ENCODE data around the gene GRIK4. TPM values are rescaled to one million over a fixed set of nuclear protein-coding genes. Genes with fewer than 3 reads are reported as not detected.

Gene GRIK4
- total RNA-seq, 1 donor from 2014 or later = 0.36 TPM

DNA sequence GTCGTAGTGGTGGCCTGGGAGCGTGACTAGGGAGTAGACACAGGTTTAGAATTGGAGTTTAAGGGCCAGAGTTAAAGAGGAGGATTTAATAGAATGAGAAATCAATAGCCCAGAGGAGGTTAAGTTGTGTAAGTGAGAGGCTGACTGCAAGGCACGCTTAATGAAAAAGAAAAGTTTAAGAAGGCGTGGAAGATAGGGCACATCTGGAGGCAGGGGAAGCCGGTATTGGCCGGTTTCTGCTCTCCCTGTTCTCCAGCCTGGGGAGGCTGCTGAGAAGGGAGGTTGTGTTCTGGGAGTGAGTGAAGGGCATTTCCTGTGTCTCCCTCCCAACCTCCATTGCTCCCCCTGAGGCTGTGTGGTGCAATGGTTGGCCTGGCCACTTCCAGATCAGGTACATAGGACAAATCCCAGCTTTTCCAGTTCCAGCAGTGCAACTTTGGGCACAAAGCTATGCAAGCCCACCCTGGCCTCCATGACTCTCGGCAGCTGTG lies 6.3 kb downstream of the GRIK4 start:
- Histone ChIP-seq H3K4me2 (no peak overlapping the region), H3K4me1 (peaks cover 14% of the 10 kb centered on the region), H3K27me3 (peaks cover 10% of the 10 kb centered on the region), H3K79me2 (ENCODE audit: low read depth) (no peaks in the 10 kb centered on the region), H3K27ac (no peak overlapping the region), H3K9ac (no peak overlapping the region), H3K36me3 (no peaks in the 10 kb centered on the region), H4K20me1 (ENCODE audit: low read depth) (no peaks in the 10 kb centered on the region), H3K9me3 (ENCODE audit: low read depth) (no peaks in the 10 kb centered on the region), H3F3A (ENCODE audit: low read depth) (no peaks in the 10 kb centered on the region), H2AFZ (replicated peaks) (no peak overlapping the region), H3K4me3 (no peak overlapping the region)
- Mint-ChIP-seq H3K4me1 (peaks cover 25% of the 10 kb centered on the region), H3K9me3 (no peaks in the 10 kb centered on the region), H3K4me3 (no peak overlapping the region), H3K27me3 (ENCODE audit: insufficient read depth, low read depth) (peaks cover 31% of the 10 kb centered on the region), H3K36me3 (no peaks in the 10 kb centered on the region), H3K27ac (peak overlapping the region; percentile 18)
- TF ChIP-seq, protein P1, sequence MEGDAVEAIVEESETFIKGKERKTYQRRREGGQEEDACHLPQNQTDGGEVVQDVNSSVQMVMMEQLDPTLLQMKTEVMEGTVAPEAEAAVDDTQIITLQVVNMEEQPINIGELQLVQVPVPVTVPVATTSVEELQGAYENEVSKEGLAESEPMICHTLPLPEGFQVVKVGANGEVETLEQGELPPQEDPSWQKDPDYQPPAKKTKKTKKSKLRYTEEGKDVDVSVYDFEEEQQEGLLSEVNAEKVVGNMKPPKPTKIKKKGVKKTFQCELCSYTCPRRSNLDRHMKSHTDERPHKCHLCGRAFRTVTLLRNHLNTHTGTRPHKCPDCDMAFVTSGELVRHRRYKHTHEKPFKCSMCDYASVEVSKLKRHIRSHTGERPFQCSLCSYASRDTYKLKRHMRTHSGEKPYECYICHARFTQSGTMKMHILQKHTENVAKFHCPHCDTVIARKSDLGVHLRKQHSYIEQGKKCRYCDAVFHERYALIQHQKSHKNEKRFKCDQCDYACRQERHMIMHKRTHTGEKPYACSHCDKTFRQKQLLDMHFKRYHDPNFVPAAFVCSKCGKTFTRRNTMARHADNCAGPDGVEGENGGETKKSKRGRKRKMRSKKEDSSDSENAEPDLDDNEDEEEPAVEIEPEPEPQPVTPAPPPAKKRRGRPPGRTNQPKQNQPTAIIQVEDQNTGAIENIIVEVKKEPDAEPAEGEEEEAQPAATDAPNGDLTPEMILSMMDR (IDR thresholded peaks at IDR 0.05) = no peak
- TF ChIP-seq EZH2phosphoT487 (IDR thresholded peaks at IDR 0.05) = no peak
- TF ChIP-seq EZH2 (IDR thresholded peaks at IDR 0.05) = no peak
- no peak for DNase-seq (ENCODE audit: low spot score)

DNA sequence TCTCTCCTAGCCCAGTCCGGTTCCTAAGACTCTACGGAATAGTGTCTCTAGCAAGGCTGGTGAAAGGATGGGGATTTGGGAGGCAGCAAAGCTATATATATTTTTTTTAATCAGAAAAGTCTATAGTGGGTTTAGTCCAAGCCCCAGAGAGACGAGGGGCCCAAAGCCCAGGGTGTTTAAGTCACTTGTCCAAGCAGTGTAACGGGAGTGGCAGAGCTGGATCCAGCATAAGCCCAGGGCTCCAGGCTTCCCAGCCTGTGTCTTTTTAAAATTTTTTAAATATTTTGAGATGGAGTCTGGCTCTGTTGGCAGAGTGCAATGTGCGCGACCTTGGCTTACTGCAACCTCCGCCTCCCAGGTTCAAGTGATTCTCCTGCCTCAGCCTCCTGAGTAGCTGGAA lies 6.8 kb downstream of the GRIK4 start:
- peaks cover 5% of the 10 kb centered on the region for H3K27me3 ChIP-seq

DNA sequence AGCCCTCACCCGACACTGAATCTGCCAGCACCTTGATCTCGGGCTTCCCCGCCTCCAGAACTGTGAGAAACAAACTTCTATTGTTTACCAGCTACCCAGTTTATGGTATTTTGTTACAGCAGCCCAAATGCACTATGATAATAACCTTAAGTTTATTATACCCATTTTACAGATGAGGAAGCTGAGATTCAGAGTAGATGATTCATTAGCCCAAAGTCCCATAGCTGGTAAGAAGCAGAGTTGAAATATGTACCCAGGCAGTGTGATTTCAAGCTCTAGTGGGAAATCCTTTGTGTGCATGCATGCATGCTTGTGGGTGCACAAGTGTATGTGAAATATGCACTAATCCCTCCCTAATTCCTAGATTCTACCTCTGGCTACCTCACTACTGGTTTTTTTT lies 7.9 kb downstream of the GRIK4 start:
- Histone ChIP-seq H3K79me2 (ENCODE audit: low read depth) (no peaks in the 10 kb centered on the region), H3K27ac (no peak overlapping the region), H3K9ac (no peak overlapping the region), H3K4me3 (no peak overlapping the region), H3K4me1 (peaks cover 22% of the 10 kb centered on the region), H3K36me3 (no peaks in the 10 kb centered on the region), H3K4me2 (no peak overlapping the region), H4K20me1 (ENCODE audit: low read depth) (no peaks in the 10 kb centered on the region), H2AFZ (replicated peaks) (no peak overlapping the region), H3F3A (ENCODE audit: low read depth) (no peaks in the 10 kb centered on the region), H3K27me3 (no peaks in the 10 kb centered on the region), H3K9me3 (ENCODE audit: low read depth) (no peaks in the 10 kb centered on the region)
- TF ChIP-seq EZH2 (IDR thresholded peaks at IDR 0.05) = no peak
- TF ChIP-seq, protein P1 (IDR thresholded peaks at IDR 0.05) = no peak
- TF ChIP-seq EZH2phosphoT487 (IDR thresholded peaks at IDR 0.05) = no peak
- Mint-ChIP-seq H3K4me1 (peaks cover 39% of the 10 kb centered on the region), H3K36me3 (no peaks in the 10 kb centered on the region), H3K9me3 (no peaks in the 10 kb centered on the region), H3K27ac (no peak overlapping the region), H3K27me3 (ENCODE audit: insufficient read depth, low read depth) (peaks cover 24% of the 10 kb centered on the region), H3K4me3 (no peak overlapping the region)
- DNase-seq (ENCODE audit: low spot score) = no peak

More for the DNA sequence above, 6.8 kb downstream of the GRIK4 start:
- H3K79me2 ChIP-seq (ENCODE audit: low read depth) = no peaks in the 10 kb centered on the region
- no peaks in the 10 kb centered on the region for H3F3A ChIP-seq (ENCODE audit: low read depth)
- Mint-ChIP-seq H3K4me1 (peaks cover 31% of the 10 kb centered on the region), H3K4me3 (no peak overlapping the region), H3K36me3 (no peaks in the 10 kb centered on the region), H3K9me3 (no peaks in the 10 kb centered on the region), H3K27me3 (ENCODE audit: insufficient read depth, low read depth) (peaks cover 31% of the 10 kb centered on the region), H3K27ac (no peak overlapping the region)
- H3K4me3 ChIP-seq = no peak overlapping the region
- no peak overlapping the region for H2AFZ ChIP-seq (replicated peaks)
- no peaks in the 10 kb centered on the region for H4K20me1 ChIP-seq (ENCODE audit: low read depth)
- H3K9me3 ChIP-seq (ENCODE audit: low read depth) = no peaks in the 10 kb centered on the region
- H3K9ac ChIP-seq = no peak overlapping the region
- no peak overlapping the region for H3K4me2 ChIP-seq
- H3K27ac ChIP-seq = no peak overlapping the region
- no peak for DNase-seq (ENCODE audit: low spot score)
- H3K36me3 ChIP-seq = no peaks in the 10 kb centered on the region
- TF ChIP-seq, protein P1 (IDR thresholded peaks at IDR 0.05) = no peak
- no peak for TF ChIP-seq EZH2phosphoT487 (IDR thresholded peaks at IDR 0.05)
- TF ChIP-seq EZH2 (IDR thresholded peaks at IDR 0.05) = no peak
- H3K4me1 ChIP-seq = peaks cover 19% of the 10 kb centered on the region
